GM19397 (cell line): ENCODE results near the gene SLC16A7.

Experiments
- ATAC-seq: cut with Tn5 transposase; IDR thresholded peaks from one replicate; pipeline ENCODE4 v1.9.1; 2021; ENCODE audit warnings: mild to moderate bottlenecking, moderate library complexity; ENCODE audit not compliant: unreplicated experiment

The SLC16A7 gene

DNA sequence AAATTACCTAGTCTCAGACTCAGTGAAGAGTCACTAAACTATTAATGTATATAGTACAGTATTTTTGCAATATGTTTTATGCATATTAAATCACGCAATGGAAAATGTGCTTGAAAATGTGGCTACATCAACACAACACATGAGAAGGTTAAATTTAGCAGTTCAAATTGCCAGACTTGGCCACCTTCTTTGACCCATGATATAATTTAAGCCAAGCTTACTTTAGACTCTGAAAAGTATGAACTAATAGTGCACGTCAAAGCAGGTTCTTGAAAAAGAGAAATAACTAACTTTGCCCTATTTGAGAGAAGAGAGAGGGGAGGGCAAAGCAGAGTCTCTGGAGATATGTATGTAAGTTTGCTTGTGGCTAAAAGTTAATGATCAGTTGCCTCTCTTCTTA is 68.7 kb downstream of the SLC16A7 start:
- ATAC-seq: no peak

DNA sequence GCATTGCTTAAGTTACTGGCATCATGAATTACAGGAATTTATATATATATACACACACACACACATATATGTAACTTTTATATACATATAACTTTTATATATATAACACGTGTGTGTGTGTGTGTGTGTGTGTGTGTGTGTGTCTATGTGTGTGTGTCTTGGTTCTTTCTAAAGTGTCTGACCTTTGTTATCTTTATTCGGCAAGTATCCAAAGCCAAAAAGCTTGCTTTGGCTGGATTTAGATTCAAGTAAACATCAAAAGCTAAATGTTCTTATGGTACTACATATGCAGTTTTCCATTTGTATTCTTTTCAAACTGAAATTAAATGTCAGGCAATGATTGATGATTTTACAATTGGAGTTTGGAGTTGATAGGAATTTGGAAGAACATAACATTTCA is 69.9 kb downstream of the SLC16A7 start:
- ATAC-seq: no peak

- ATAC-seq: no peak
These were observed 72.8 kb downstream of the SLC16A7 start for GRCh38 chr12:59668674-59669073.

- no peak for ATAC-seq
These were observed 76.4 kb downstream of the SLC16A7 start for GRCh38 chr12:59672273-59672672.

- ATAC-seq: no peak
These were observed 79.6 kb downstream of the SLC16A7 start for GRCh38 chr12:59675461-59675860.

- ATAC-seq: no peak
These were observed 82.0 kb downstream of the SLC16A7 start for GRCh38 chr12:59677857-59678256.

- ATAC-seq: no peak
These were observed 83.1 kb downstream of the SLC16A7 start for GRCh38 chr12:59678759-59679411.

DNA sequence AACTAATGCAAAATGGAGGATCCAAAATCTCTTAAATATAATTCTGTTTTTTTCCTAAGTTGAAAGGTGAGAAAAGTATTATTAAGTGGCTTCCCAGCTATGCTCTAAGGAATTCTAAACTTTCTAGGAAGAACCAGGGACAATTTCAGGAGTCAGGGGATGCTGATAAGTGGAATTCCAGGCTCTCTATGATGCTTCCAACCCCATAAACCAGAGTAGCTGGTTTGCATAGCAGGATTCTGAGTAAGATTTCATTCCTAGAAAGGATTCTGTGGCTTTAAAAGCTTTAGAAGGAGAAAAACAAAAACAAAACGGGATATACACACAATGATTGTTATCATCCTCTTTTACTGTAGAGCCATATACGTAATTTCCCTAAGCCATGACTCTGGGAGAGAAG is 93.9 kb downstream of the SLC16A7 start:
- no peak for ATAC-seq

DNA sequence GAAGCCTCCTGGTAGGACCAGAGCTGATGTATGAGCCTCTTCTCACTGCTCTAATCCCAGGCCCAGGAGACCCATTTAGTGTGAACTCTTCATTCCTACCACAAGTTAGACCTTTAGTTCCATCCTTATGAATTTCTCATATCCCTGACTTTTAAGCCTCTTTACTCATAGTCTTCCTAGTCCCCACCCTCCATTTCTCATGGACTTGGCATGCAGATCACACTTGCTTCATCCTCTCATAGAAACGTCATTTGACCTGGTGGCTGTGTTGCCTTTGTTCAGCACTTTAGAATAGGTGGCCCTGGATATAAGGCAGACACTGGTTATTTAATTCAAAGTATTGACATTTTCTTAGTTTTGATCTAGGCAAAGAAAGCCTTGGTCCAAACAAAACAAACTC is 99.5 kb downstream of the SLC16A7 start:
- no peak for ATAC-seq

- ATAC-seq: no peak
These were observed 102.8 kb downstream of the SLC16A7 start for GRCh38 chr12:59698600-59698999.

GRCh38 chr12:59699421-59700152 is 103.8 kb downstream of the SLC16A7 start:
- no peak for ATAC-seq

GRCh38 chr12:59700153-59700450 is 104.3 kb downstream of the SLC16A7 start:
- ATAC-seq: no peak

DNA sequence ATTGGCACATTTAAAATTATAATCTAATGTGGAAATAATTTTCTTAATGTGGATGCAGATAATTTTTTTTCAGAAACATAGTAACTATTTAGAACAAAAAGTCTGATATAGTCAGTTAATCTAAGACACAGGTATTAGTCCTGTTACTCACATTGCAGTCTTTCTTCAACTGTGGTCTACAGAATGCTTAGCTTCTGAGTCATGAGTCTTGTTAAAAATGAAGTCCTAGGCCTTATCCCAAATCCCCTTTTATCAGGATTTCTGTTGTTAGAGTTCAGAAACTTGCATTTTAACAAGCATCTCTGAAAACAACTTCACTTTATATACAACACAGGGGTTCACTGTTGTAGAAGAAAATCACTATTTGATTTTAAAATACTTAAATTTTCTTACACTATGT is 112.2 kb downstream of the SLC16A7 start:
- no peak for ATAC-seq

- ATAC-seq: no peak
These were observed 112.7 kb downstream of the SLC16A7 start for GRCh38 chr12:59708484-59708883.

- no peak for ATAC-seq
These were observed 114.3 kb downstream of the SLC16A7 start for GRCh38 chr12:59710004-59710628.

DNA sequence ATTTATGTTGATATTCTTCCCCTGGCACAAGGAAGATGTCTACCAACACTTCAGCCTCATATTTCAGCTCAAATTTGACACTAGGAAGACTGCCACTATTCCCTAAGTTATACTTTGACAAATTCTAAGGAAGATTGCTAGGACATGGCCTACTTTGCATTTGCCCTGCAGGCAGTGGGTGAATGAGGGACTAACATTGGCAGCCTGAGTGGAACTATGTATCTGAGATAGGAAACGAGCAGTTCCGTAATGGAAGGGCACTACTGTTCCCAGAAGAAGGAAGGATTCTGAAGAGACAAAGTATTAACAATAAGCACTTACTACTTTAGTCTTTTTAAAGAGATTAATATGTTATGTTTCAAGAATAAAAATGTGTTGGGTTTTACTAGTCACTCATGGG is 115.1 kb downstream of the SLC16A7 start:
- no peak for ATAC-seq

DNA sequence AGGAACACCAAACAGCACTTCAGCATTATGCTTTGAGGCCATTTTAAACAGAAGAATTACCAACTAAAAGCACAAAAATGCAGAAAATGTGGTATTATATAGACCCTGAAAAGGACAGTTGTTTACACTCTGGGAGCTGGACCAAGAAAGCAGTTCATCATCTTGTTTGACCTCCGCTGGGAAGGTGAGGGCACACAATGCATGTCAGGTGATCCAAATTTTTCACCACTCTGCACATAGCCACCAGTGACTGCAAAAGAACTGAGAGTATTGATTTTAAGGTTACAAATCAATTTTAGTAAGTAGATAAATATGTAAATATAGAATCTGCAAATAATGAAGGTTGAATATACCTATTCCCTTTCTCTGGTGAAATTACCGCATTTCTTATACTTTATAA is 119.6 kb downstream of the SLC16A7 start:
- no peak for ATAC-seq

GRCh38 chr12:59716043-59716442 is 120.2 kb downstream of the SLC16A7 start:
- no peak for ATAC-seq

- no peak for ATAC-seq
These were observed 121.6 kb downstream of the SLC16A7 start for GRCh38 chr12:59717436-59717835.

DNA sequence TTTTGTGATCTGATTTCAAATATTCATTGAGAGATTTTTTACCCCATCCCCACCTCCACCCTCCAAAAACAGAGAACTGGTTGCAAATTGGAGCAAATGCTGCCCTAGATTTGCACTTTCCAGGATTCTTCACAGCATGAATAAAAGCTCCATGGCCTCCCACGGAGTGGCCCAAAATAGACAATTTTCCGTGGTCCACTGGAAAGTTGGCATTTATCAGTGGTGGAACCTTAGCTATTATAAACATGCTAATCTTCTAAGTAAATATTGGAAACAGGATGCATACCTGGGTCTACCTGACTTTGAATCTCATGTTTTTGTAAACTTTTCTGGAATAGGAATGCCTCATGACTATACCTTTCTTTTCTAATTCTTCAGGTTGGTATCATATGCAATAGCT is 123.9 kb downstream of the SLC16A7 start:
- no peak for ATAC-seq

- ATAC-seq: no peak
These were observed 127.7 kb downstream of the SLC16A7 start for GRCh38 chr12:59723520-59723919.

DNA sequence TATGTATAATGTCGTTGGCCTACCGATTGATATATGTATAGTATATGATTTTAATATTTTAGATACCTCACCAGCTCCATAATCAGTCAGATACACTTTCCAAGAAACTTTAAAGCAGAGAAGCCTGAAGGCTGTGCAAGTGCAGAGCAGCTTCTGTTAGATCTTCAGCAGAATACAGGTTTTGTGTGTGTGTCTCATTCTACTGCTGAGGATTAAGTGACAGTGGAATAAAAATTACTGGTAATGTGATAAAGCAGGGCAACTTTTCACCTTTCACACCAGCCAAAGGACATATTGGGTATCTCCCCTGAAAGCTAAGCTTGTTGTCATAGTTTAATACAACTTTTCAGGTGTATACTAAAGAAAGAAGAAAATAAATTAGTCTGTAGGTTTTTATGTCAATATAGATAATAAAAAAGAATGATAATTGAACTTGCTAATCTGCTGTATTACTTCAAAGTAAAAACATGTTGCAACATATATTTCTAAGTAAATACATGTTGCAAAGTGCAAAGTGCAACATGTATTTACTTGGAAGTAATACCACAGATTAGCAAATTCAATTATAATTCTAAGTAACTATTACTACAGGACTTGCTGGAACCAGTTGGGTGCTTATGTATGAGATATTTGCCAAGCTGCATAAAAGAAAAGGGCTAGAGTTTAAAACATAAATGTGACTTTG is 128.3 kb downstream of the SLC16A7 start:
- no peak for ATAC-seq
